ENCODE results near the gene ETV3L.

The ETV3L gene

GRCh38 chr1:157136133-157136532, 36.5 kb upstream of the ETV3L start:
- Histone ChIP-seq H3K36me3 (ENCODE audit: low read depth) (peaks cover 50% of the 10 kb centered on the region), H3K27me3 (ENCODE audit: insufficient read depth, poor library complexity, severe bottlenecking) (no peaks in the 10 kb centered on the region), H3K27ac (ENCODE audit: poor library complexity, severe bottlenecking) (no peak overlapping the region), H3K9me3 (ENCODE audit: severe bottlenecking) (no peaks in the 10 kb centered on the region), H3K4me3 (ENCODE audit: severe bottlenecking) (no peak overlapping the region), H3K4me1 (ENCODE audit: insufficient read depth, poor library complexity, severe bottlenecking) (peaks cover 14% of the 10 kb centered on the region)
- no peak for TF ChIP-seq CTCF (IDR thresholded peaks at IDR 0.05; ENCODE audit: poor library complexity, severe bottlenecking)
- no peak for ATAC-seq (ENCODE audit: low read depth)
- no peak for DNase-seq (ENCODE audit: low spot score)

GRCh38 chr1:157135646-157136045, 36.0 kb upstream of the ETV3L start:
- no peak overlapping the region for H3K27ac ChIP-seq (ENCODE audit: poor library complexity, severe bottlenecking)
- no peak for DNase-seq (ENCODE audit: low spot score)
- H3K9me3 ChIP-seq (ENCODE audit: severe bottlenecking) = no peaks in the 10 kb centered on the region
- H3K36me3 ChIP-seq (ENCODE audit: low read depth) = peaks cover 55% of the 10 kb centered on the region
- TF ChIP-seq CTCF (IDR thresholded peaks at IDR 0.05; ENCODE audit: poor library complexity, severe bottlenecking) = no peak
- peaks cover 14% of the 10 kb centered on the region for H3K4me1 ChIP-seq (ENCODE audit: insufficient read depth, poor library complexity, severe bottlenecking)
- no peaks in the 10 kb centered on the region for H3K27me3 ChIP-seq (ENCODE audit: insufficient read depth, poor library complexity, severe bottlenecking)
- no peak for ATAC-seq (ENCODE audit: low read depth)
- no peak overlapping the region for H3K4me3 ChIP-seq (ENCODE audit: severe bottlenecking)

GRCh38 chr1:157135070-157135469, 35.5 kb upstream of the ETV3L start:
- no peaks in the 10 kb centered on the region for H3K9me3 ChIP-seq (ENCODE audit: severe bottlenecking)
- no peak overlapping the region for H3K27ac ChIP-seq (ENCODE audit: poor library complexity, severe bottlenecking)
- no peak for TF ChIP-seq CTCF (IDR thresholded peaks at IDR 0.05; ENCODE audit: poor library complexity, severe bottlenecking)
- ATAC-seq (ENCODE audit: low read depth) (no peak), DNase-seq (ENCODE audit: low spot score) (no peak)
- peaks cover 61% of the 10 kb centered on the region for H3K36me3 ChIP-seq (ENCODE audit: low read depth)
- H3K4me3 ChIP-seq (ENCODE audit: severe bottlenecking) = no peak overlapping the region
- no peaks in the 10 kb centered on the region for H3K27me3 ChIP-seq (ENCODE audit: insufficient read depth, poor library complexity, severe bottlenecking)
- peaks cover 14% of the 10 kb centered on the region for H3K4me1 ChIP-seq (ENCODE audit: insufficient read depth, poor library complexity, severe bottlenecking)

- Histone ChIP-seq H3K4me1 (ENCODE audit: insufficient read depth, poor library complexity, severe bottlenecking) (peaks cover 14% of the 10 kb centered on the region), H3K4me3 (ENCODE audit: severe bottlenecking) (no peak overlapping the region), H3K27ac (ENCODE audit: poor library complexity, severe bottlenecking) (no peak overlapping the region), H3K36me3 (ENCODE audit: low read depth) (peaks cover 67% of the 10 kb centered on the region), H3K27me3 (ENCODE audit: insufficient read depth, poor library complexity, severe bottlenecking) (no peaks in the 10 kb centered on the region), H3K9me3 (ENCODE audit: severe bottlenecking) (no peaks in the 10 kb centered on the region)
- no peak for DNase-seq (ENCODE audit: low spot score)
- TF ChIP-seq CTCF (IDR thresholded peaks at IDR 0.05; ENCODE audit: poor library complexity, severe bottlenecking) = no peak
- ATAC-seq (ENCODE audit: low read depth) = no peak
Observed at GRCh38 chr1:157134442-157134841, 34.8 kb upstream of the ETV3L start.

- ATAC-seq (ENCODE audit: low read depth) (no peak), DNase-seq (ENCODE audit: low spot score) (no peak)
- no peak overlapping the region for H3K4me3 ChIP-seq (ENCODE audit: severe bottlenecking)
- no peaks in the 10 kb centered on the region for H3K27me3 ChIP-seq (ENCODE audit: insufficient read depth, poor library complexity, severe bottlenecking)
- no peak for TF ChIP-seq CTCF (IDR thresholded peaks at IDR 0.05; ENCODE audit: poor library complexity, severe bottlenecking)
- H3K9me3 ChIP-seq (ENCODE audit: severe bottlenecking) = no peaks in the 10 kb centered on the region
- H3K27ac ChIP-seq (ENCODE audit: poor library complexity, severe bottlenecking) = no peak overlapping the region
- peaks cover 77% of the 10 kb centered on the region for H3K36me3 ChIP-seq (ENCODE audit: low read depth)
- H3K4me1 ChIP-seq (ENCODE audit: insufficient read depth, poor library complexity, severe bottlenecking) = peaks cover 14% of the 10 kb centered on the region
Observed at GRCh38 chr1:157133426-157133825, 33.8 kb upstream of the ETV3L start.
